ENCODE data around the gene NUTF2.

NUTF2 gene

DNA sequence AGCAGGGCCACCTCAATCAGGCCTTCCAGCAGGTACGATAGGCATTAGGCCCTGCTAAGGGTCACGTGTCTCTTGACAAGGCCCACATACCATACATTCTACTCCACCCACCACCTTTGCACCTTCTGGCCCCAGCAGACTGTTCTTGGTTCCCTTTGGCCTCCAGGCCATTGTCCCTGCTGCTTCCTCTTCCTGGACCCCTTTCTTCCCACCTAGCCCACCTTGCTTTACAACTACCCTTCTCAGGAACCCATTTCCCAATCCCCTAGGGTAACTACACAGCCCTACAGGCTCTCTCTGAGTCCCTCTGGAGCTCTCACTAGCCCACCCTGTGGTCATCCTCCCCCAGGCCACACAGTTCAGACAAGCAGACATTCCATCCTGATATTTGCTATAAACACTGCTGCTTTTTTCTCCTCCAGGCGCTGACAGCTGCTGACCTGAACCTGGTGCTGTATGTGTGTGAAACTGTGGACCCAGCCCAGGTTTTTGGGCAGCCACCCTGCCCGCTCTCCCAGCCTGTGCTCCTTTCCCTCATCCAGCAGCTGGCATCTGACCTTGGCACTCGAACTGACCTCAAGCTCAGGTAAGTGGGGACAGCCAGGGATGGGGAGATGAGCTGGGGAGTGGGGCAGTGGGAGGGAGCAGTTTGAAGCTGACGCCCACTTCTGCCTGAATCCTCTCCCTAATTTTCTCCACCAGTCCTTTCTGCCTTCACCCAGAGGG lies 36.6 kb downstream of the NUTF2 start:
- H3K27ac ChIP-seq: no peak overlapping the region
- TF ChIP-seq, protein P1, sequence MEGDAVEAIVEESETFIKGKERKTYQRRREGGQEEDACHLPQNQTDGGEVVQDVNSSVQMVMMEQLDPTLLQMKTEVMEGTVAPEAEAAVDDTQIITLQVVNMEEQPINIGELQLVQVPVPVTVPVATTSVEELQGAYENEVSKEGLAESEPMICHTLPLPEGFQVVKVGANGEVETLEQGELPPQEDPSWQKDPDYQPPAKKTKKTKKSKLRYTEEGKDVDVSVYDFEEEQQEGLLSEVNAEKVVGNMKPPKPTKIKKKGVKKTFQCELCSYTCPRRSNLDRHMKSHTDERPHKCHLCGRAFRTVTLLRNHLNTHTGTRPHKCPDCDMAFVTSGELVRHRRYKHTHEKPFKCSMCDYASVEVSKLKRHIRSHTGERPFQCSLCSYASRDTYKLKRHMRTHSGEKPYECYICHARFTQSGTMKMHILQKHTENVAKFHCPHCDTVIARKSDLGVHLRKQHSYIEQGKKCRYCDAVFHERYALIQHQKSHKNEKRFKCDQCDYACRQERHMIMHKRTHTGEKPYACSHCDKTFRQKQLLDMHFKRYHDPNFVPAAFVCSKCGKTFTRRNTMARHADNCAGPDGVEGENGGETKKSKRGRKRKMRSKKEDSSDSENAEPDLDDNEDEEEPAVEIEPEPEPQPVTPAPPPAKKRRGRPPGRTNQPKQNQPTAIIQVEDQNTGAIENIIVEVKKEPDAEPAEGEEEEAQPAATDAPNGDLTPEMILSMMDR (conservative IDR thresholded peaks at IDR 0.05): no peak

DNA sequence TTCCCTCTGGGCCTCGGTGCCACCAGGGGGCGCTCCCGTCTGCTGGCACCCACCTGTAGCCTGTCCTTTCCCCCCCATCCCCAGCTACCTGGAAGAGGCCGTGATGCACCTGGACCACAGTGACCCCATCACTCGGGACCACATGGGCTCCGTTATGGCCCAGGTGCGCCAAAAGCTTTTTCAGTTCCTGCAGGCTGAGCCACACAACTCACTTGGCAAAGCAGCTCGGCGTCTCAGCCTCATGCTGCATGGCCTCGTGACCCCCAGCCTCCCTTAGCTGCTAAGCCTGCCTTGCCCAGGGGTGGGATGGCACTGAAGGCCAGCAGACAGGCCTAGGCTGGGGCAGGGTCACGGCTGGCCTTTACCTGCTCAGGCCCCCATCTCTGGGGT lies 37.1 kb downstream of the NUTF2 start:
- H3K27ac ChIP-seq: no peak overlapping the region; the same call in 1 of the 2 replicates
- TF ChIP-seq, protein P1 (conservative IDR thresholded peaks at IDR 0.05): peak; percentile 83

DNA sequence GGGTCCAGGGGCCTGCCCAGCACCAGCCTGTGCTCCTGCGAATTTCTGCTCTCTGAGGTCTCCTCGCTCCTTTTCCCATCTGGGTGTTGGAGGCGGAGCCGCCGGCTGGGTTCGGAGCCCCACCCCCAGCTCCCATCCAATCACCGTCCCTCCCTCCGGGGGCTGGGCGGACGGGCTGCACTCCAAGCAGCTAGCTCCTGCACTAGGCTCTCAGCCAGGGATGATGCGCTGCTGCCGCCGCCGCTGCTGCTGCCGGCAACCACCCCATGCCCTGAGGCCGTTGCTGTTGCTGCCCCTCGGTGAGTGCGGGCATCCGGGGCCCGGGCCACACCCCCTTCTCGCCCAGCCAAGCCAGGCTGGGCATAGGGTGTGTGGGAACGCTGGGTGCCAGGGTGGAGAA lies 38.0 kb downstream of the NUTF2 start, which contains the start of gene NRN1L:
Gene NRN1L, plus strand, starts transcription at position 202 of the 400 bp plus-strand sequence. Its CDS starts 19 bp downstream, at position 221.
- TF ChIP-seq, protein P1 (conservative IDR thresholded peaks at IDR 0.05): no peak

DNA sequence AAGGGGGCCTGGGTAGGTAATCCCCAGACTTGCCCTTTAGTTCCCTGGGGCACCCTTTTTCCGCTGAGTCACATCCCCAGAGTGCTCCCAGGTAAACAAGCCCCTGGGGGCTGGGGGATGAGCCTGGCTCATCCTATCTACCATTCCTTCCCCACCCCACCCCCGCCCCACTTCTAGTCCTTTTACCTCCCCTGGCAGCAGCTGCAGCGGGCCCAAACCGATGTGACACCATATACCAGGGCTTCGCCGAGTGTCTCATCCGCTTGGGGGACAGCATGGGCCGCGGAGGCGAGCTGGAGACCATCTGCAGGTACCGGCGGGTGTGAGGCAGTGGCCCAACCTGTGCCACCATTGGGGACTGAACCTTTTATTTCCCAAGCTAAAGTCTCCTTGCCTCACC lies 38.8 kb downstream of the NUTF2 start:
- TF ChIP-seq, protein P1 (conservative IDR thresholded peaks at IDR 0.05): no peak
- H3K27ac ChIP-seq: no peak overlapping the region

More for the DNA sequence above, 38.0 kb downstream of the NUTF2 start, which contains the start of gene NRN1L:
- no peak within 1 kb of the TSS; the same call in 1 of the 2 replicates for H3K27ac ChIP-seq

DNA sequence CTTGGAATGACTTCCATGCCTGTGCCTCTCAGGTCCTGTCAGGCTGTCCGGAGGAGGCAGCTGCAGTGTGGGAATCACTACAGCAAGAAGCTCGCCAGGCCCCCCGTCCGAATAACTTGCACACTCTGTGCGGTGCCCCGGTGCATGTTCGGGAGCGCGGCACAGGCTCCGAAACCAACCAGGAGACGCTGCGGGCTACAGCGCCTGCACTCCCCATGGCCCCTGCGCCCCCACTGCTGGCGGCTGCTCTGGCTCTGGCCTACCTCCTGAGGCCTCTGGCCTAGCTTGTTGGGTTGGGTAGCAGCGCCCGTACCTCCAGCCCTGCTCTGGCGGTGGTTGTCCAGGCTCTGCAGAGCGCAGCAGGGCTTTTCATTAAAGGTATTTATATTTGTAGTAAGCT lies 39.2 kb downstream of the NUTF2 start:
- H3K27ac ChIP-seq: no peak overlapping the region
- TF ChIP-seq, protein P1 (conservative IDR thresholded peaks at IDR 0.05): no peak

DNA sequence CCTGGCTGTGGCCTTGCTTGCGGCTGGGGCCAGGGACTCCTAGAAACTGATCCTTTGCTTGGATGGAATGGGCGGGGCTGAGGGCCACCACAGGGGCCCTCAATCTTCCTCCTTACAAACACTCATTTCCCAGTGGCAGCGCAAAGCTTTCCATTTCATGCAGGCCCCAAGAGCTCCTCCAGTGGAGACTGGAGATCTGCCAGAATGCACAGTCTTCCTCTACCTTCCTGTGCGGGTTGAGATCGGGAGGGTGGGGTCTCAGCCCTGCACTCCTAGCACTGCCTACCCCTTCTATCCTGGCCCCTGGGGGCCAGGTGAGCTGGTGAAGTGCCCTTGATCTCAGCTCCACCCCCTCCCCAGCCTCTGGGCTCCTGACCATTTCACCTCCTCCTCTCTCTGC lies 39.7 kb downstream of the NUTF2 start:
- no peak overlapping the region for H3K27ac ChIP-seq

DNA sequence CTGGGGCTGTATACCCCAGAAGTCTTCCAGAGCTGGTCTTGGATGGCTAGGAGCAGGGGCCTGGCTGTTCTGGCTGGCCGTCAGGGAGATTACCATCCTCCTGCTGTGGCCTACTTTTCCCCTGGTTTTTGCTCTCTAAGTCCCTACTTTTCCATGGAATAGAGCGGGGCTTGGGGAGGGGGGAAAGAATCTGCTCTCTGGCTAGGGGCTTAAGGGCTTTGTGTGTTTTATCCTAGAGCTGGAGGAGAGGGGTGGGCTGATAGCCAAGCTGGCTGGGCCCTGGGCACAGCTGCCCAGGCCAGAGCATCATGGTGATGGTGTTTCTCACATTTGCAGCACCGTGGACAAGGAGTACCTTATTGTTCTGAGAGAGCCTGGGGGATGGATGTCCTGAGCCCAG lies 41.6 kb downstream of the NUTF2 start:
- TF ChIP-seq, protein P1 (conservative IDR thresholded peaks at IDR 0.05): no peak
- H3K27ac ChIP-seq: no peak overlapping the region

More for the DNA sequence above, 39.7 kb downstream of the NUTF2 start:
- TF ChIP-seq, protein P1 (conservative IDR thresholded peaks at IDR 0.05): no peak
